OCI-LY7 (cell line): ENCODE measurements around the gene PRKG1. TPM values are rescaled to one million over a fixed set of nuclear protein-coding genes. Genes with fewer than 3 reads are reported as not detected.
"Not testable (repeated sequence)": the region's sequence is repeated elsewhere in the genome, so short reads cannot be mapped to it uniquely, and the experiment has no call there.

Source experiments
- BruUV-seq: library from RNA; stranded (reverse); fragments of 400-500 nt; replicated peaks from 2 replicates; lab custom pipeline; 2021; lab: Mats Ljungman, UMichigan
- CTCF ChIA-PET: fragments of 300-600 bp; sonication (Branson Sonifier 250); formaldehyde crosslinking; loops from one replicate; lab custom pipeline; 2022; ENCODE audit warnings: antibody characterized with exemption; ENCODE audit not compliant: unreplicated experiment; lab: Charles Lee
- POLR2A ChIA-PET: fragments of 300-600 bp; sonication (Branson Sonifier 250); formaldehyde crosslinking; loops from one replicate; lab custom pipeline; 2022; ENCODE audit warnings: antibody characterized with exemption; lab: Charles Lee
- DNase-seq: peaks from one replicate; pipeline ENCODE4 v3.0.0-alpha.2; 2015; ENCODE audit warnings: low spot score
- H2AFZ ChIP-seq: fragments of 200-600 bp; sonication (generic), shearing (Covaris generic); 2 replicates; pipeline ENCODE4 v1.6.1; 2014; ENCODE audit warnings: mild to moderate bottlenecking, antibody characterized with exemption, low read length, moderate library complexity
- H3K27ac ChIP-seq: fragments of 200-600 bp; sonication (generic); 2 replicates; pipeline ENCODE4 v1.5.1; 2014; ENCODE audit warnings: mixed run types, low read depth, mild to moderate bottlenecking, moderate library complexity, low read length, inconsistent platforms; ENCODE audit not compliant: poor library complexity, severe bottlenecking
- H3K36me3 ChIP-seq: fragments of 200-600 bp; sonication (generic); 2 replicates; pipeline ENCODE4 v1.6.1; 2014; ENCODE audit warnings: mild to moderate bottlenecking, antibody characterized with exemption, low read length, moderate library complexity, mixed read lengths; ENCODE audit not compliant: insufficient read depth
- H3K4me1 ChIP-seq: fragments of 200-600 bp; sonication (generic); 2 replicates; pipeline ENCODE4 v1.5.1; 2014; ENCODE audit warnings: mild to moderate bottlenecking, low read length; ENCODE audit not compliant: insufficient read depth, poor library complexity, severe bottlenecking
- H3K4me2 ChIP-seq: fragments of 200-600 bp; sonication (generic); 2 replicates; pipeline ENCODE4 v1.6.1; 2014; ENCODE audit warnings: mild to moderate bottlenecking, low read length
- H3K4me3 ChIP-seq: fragments of 200-600 bp; sonication (generic); 2 replicates; pipeline ENCODE4 v1.5.1; 2014; ENCODE audit warnings: mild to moderate bottlenecking, low read depth, low read length; ENCODE audit not compliant: poor library complexity, severe bottlenecking
- H3K79me2 ChIP-seq: fragments of 200-600 bp; sonication (generic); 2 replicates; pipeline ENCODE4 v1.6.1; 2016; ENCODE audit warnings: low read depth, mild to moderate bottlenecking, low read length, moderate library complexity, mixed read lengths; ENCODE audit not compliant: insufficient read depth
- H3K9me2 ChIP-seq: fragments of 200-600 bp; sonication (generic); 2 replicates; pipeline ENCODE4 v1.6.1; 2016; ENCODE audit warnings: mild to moderate bottlenecking, low read length, mixed read lengths; ENCODE audit not compliant: insufficient read depth
- H3K9me3 ChIP-seq: fragments of 200-600 bp; sonication (generic); 2 replicates; pipeline ENCODE4 v1.6.1; 2014; ENCODE audit warnings: mild to moderate bottlenecking, mixed run types, low read length, mixed read lengths
- H4K20me1 ChIP-seq: fragments of 200-600 bp; sonication (generic); 2 replicates; pipeline ENCODE4 v1.6.1; 2014; ENCODE audit warnings: mild to moderate bottlenecking, antibody characterized with exemption, low read length, moderate library complexity, mixed read lengths; ENCODE audit not compliant: insufficient read depth
- EZH2phosphoT487 ChIP-seq: fragments of 200-600 bp; sonication (generic); IDR thresholded peaks from 2 replicates; pipeline ENCODE4 v1.6.1; 2018; ENCODE audit warnings: low read depth, borderline replicate concordance, mild to moderate bottlenecking, mixed run types, antibody characterized with exemption, low read length, moderate library complexity, mixed read lengths
- intact Hi-C: fragments of 100-400 bp; cut with micrococcal nuclease; formaldehyde crosslinking; loops from one replicate; pipeline ENCODE4 v1.10.0; 2022; ENCODE audit not compliant: unreplicated experiment
- total RNA-seq, 2 experiments: library from RNA; depleted of rRNA in 1 of 2; stranded (reverse); fragments of >200 nt in 1 of 2; shearing (Covaris generic) in 1 of 2; gene quantifications; 2 replicates each; pipeline ENCODE4 v1.2.3, GENCODE V29; 2014 to 2022
- TF ChIP-seq, protein P1 (sequence below): fragments of 200-600 bp; sonication (generic); conservative IDR thresholded peaks from 2 replicates; pipeline ENCODE4 v1.5.1; 2014; ENCODE audit warnings: mild to moderate bottlenecking, antibody characterized with exemption, low read length, moderate library complexity, mixed read lengths

PRKG1 gene
- total RNA-seq, 2 experiments from 2014 or later = not detected

- H3K4me3 ChIP-seq = no peak overlapping the region
- no peaks in the 10 kb centered on the region for H4K20me1 ChIP-seq
- DNase-seq = no peak
- no peaks in the 10 kb centered on the region for H3K9me3 ChIP-seq
- TF ChIP-seq EZH2phosphoT487 = no peak
- TF ChIP-seq, protein P1, sequence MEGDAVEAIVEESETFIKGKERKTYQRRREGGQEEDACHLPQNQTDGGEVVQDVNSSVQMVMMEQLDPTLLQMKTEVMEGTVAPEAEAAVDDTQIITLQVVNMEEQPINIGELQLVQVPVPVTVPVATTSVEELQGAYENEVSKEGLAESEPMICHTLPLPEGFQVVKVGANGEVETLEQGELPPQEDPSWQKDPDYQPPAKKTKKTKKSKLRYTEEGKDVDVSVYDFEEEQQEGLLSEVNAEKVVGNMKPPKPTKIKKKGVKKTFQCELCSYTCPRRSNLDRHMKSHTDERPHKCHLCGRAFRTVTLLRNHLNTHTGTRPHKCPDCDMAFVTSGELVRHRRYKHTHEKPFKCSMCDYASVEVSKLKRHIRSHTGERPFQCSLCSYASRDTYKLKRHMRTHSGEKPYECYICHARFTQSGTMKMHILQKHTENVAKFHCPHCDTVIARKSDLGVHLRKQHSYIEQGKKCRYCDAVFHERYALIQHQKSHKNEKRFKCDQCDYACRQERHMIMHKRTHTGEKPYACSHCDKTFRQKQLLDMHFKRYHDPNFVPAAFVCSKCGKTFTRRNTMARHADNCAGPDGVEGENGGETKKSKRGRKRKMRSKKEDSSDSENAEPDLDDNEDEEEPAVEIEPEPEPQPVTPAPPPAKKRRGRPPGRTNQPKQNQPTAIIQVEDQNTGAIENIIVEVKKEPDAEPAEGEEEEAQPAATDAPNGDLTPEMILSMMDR = no peak
- no peaks in the 10 kb centered on the region for H3K4me1 ChIP-seq
- H2AFZ ChIP-seq = no peak overlapping the region
- H3K27ac ChIP-seq = no peak overlapping the region
- H3K4me2 ChIP-seq = no peak overlapping the region
- H3K9me2 ChIP-seq = no peaks in the 10 kb centered on the region
- no peaks in the 10 kb centered on the region for H3K79me2 ChIP-seq
- no TSS peak for BruUV-seq
- ChIA-PET POLR2A (no interaction called here), CTCF (no interaction called here)
- H3K36me3 ChIP-seq = no peaks in the 10 kb centered on the region
- intact Hi-C loops = no loop called here
Observed at GRCh38 chr10:51327432-51327831, 253.1 kb downstream of the PRKG1 start.

GRCh38 chr10:51340366-51340765 is 266.1 kb downstream of the PRKG1 start:
- TF ChIP-seq, protein P1 = no peak
- no peak for TF ChIP-seq EZH2phosphoT487
- H2AFZ ChIP-seq = no peak overlapping the region
- 0 out of 2 replicates have a peak, but pooled peaks cover 4% of the 10 kb centered on the region for H3K9me2 ChIP-seq
- DNase-seq = no peak
- H3K9me3 ChIP-seq = no peaks in the 10 kb centered on the region
- no peak overlapping the region for H3K4me3 ChIP-seq
- no peaks in the 10 kb centered on the region for H4K20me1 ChIP-seq
- intact Hi-C loops = no loop called here
- no TSS peak for BruUV-seq
- no peaks in the 10 kb centered on the region for H3K36me3 ChIP-seq
- no peak overlapping the region for H3K4me2 ChIP-seq
- ChIA-PET CTCF (no interaction called here), POLR2A (interaction anchor here (1.0 kb wide), 1 partner anchor 14 kb away, joined by 4 read pairs; no protein-coding TSS in a partner anchor)
- H3K4me1 ChIP-seq = no peaks in the 10 kb centered on the region
- H3K79me2 ChIP-seq = no peaks in the 10 kb centered on the region
- H3K27ac ChIP-seq = no peak overlapping the region

- ChIA-PET CTCF (no interaction called here), POLR2A (interaction anchor here (1.0 kb wide), 1 partner anchor 13 kb away, joined by 4 read pairs; no protein-coding TSS in a partner anchor)
- no peak overlapping the region for H3K27ac ChIP-seq
- TF ChIP-seq, protein P1 = no peak
- TF ChIP-seq EZH2phosphoT487 = no peak
- DNase-seq = no peak
- H3K9me2 ChIP-seq = 0 out of 2 replicates have a peak, but pooled peaks cover 4% of the 10 kb centered on the region
- BruUV-seq = no TSS peak
- H3K4me2 ChIP-seq = no peak overlapping the region
- H2AFZ ChIP-seq = no peak overlapping the region
- no peaks in the 10 kb centered on the region for H4K20me1 ChIP-seq
- H3K4me3 ChIP-seq = no peak overlapping the region
- H3K4me1 ChIP-seq = no peaks in the 10 kb centered on the region
- H3K36me3 ChIP-seq = no peaks in the 10 kb centered on the region
- intact Hi-C loops = no loop called here
- no peaks in the 10 kb centered on the region for H3K79me2 ChIP-seq
- H3K9me3 ChIP-seq = no peaks in the 10 kb centered on the region
Observed at GRCh38 chr10:51340845-51341610, 266.7 kb downstream of the PRKG1 start.

- DNase-seq, H3K9me2 ChIP-seq, H3K4me1 ChIP-seq, H3K36me3 ChIP-seq, H3K4me3 ChIP-seq, H3K79me2 ChIP-seq, CTCF ChIA-PET, H3K4me2 ChIP-seq, H4K20me1 ChIP-seq, H2AFZ ChIP-seq, H3K9me3 ChIP-seq, intact Hi-C loops, H3K27ac ChIP-seq, BruUV-seq: not testable (repeated sequence)
- POLR2A ChIA-PET = interaction anchor here (0.8 kb wide), 1 partner anchor 26 kb away, joined by 3 read pairs; no protein-coding TSS in a partner anchor
Observed at GRCh38 chr10:51341745-51342144, 267.5 kb downstream of the PRKG1 start.
